COLO668 (cell line): ENCODE data around the gene ADCY3.

Experiments used
- DNase-seq: peaks from one replicate; lab custom pipeline; 2025; ENCODE audit not compliant: unreplicated experiment; lab: John Stamatoyannopoulos, UW

Gene ADCY3

DNA sequence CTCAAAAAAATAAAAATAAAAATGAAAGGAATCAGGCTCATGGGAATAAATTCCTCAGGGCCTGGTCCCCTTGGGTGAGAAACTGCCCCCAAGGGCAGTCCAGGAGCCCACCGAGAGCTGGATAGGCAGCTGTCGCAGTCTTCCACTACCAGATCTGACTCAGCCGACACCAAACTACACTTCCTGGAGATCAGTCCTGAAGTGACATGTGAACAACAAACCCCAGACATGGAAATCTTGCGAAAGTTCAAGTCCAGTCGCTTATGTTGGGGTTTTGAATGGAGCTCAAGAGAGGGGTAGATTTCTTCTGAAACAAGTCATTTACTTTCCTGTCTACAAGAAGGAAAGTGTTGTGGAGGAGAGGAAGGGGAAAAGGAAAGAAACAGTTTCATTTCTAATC is 12.9 kb downstream of the ADCY3 start:
- DNase-seq: no peak

DNA sequence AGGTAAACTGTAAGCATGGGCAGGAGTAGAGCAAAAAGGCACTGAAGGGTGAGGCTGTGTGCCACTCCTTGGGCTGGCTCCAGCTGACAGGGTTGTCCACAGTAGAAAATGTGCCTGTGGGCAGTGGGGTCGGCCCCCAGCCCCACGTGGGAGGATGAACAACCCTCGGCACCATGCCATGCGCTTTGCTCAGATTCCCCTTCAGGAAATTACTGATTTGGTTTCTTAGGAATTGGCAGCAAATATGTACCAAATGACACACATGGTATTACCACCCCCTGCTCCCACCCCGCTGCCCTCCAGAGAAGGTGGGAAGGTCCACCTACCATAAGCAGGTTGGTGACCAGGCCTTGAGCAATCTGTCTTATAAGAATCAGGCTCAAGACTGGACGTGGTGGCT is 13.6 kb downstream of the ADCY3 start:
- no peak for DNase-seq

DNA sequence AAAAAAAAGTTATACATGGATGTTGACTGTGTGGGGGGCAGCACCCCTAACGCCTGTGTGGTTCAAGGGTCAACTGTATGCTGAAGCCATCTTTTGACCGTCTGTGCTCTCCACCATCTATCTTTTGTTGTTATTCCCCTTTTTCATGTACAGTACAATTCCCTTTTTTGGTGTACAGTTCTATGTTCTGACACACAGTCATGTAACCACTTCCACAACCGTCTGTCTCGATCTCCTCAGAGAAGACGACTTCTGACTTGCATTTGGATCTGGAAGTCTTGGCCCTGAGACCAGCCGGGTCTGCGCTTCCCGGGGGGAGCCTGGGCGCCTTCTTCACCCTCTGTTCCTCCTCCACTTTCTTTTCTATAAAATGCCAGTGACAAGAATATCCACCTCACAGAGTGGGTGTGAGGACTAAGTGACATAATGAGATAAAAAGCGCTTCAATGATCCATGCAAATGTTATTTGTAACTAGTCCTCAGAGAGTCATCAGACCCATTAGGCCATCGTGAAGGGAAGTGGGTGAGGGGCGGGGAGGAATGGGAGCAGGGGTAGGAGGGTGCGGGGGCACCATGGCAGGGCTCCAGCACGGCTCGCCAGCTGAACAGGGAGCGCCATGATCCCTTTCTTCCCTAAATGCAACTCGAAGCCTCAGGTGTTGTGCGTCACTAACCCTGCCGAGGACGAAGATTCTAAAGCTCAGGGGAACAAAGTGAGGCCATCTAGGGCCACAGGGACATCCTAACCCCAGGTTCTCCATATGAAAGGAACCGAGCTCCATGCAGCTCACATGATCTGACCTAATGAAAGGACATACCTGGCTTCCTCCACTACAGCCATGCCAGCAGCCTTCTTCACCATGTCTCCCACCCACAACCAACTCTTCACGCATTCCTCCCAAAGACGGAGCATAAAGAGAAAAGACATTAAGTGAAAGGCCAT is 16.6 kb downstream of the ADCY3 start:
- DNase-seq: no peak

DNA sequence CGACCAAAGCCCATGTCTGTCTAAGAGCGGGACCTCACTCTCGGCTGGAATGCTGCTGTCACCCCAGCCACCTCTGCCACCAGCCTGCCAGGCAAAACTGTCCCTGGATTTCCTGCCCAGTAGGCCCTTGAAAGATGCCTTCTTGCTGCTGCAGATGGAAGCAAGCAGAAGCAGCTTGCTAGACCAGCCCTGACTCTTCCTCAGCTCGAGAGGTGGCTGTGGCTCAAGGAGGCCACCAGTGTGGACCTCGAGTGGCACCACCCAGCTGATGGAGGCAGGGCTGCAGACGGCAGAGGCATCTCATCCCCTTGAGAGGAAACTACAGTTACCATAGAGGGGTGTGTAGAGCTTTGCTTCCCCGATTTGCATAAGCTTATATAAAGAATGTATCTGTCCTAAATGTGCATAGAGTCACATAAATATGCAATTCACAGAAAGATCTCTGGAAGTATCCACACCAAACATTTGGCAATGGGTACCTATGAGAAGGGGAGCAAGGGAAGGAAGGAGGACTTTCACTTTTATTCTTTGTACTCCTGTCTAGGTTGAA is 20.6 kb downstream of the ADCY3 start:
- DNase-seq: no peak

DNA sequence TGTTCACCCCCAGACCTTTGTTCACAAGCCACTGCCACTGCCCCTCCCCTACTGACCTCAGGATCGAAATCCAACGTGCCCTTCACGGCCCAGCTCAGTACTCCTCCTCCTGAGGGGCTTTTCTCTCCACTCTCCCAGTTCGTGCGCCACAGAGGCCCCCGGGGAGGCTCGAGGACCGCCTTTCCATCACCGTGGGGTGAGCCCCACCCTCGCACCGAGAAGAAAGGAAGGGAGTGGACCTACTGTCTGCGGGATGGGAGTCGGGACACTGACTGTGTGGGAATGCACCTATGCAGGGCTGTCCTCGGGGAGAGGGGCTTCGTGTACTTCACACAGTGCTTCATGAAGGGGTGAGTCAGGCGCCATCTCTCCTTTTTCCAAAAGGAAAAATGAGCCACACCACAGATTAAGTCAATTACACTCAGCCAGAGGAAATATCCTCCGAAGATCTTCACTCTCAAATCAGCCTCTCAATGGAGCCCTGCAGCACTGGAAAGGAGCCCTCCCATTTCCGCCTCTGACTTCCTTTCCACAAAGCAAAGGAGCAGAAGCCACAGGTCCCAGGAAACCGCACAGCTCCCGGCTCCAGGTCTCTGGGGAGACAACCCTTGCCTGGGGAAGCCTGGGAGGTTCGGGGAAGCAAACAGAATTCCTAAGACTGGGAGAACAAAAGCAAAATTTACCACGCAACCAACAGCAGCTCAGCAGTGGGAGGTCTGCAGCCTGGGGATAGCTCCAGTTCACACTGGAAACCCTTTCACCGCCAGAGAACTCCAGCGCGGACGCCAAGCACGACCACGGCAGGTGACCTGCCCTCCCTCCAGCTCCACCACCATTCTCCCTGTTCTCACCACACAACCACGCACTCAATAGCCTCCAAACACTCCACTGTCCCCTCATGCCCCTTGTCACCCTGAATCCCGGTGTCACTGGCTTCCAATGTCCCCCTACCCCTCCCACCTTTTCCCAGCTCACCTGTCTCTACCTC is 21.6 kb downstream of the ADCY3 start:
- DNase-seq: no peak

DNA sequence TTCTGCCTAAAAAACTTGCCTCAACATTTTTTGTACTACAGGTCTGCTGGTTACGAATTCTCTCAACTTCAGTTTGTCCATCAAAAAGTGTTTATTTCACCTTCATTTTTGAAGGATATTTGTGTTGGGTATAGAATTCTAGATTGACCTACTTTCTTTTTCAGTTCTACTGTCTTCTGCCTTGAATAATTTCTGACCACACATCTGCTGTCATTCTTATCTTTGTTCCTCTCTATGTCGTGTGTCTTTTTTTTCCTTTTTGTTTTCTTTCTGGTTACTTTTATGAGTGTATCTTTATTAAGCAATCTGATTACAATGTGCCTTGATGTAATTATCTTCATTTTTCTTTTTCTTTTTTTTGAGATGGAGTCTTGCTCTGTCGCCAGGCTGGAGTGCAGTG is 25.3 kb downstream of the ADCY3 start:
- DNase-seq: no peak

DNA sequence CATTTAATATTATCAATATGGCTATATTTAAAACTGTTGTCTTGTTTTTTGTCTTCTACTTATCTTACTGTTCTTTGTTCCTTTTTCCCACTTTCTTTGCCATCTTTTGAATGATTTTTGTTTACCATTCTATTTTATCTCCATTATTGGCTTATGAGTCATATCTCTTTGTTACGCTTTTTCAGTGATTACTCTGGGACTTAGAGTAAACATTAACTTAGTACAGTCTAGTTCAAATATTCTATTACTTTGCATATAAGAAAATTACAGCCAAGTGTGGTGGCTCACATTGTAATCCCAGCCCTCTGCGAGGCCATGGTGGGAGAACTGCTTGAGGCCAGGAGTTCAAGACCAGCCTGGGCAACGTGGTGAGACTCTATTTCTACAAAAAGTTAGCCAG is 26.1 kb downstream of the ADCY3 start:
- no peak for DNase-seq

DNA sequence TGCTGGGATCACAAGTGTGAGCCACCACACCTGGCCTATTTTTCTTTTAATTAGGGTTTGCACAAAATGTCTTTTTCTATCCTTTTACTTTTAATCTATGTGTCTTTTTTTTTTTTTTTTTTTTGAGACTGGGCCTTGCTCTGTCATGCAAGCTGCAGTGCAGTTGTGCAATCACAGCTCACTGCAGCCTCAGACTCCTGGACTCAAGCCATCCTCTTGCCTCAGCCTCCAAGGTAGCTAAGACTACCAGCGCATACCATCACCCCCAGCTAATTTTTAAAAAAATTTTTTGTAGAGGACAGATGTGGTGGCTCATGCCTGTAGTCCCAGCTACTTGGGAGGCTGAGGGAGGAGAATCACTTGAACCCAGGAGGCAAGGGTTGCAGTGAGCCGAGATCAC is 27.1 kb downstream of the ADCY3 start:
- DNase-seq: no peak

DNA sequence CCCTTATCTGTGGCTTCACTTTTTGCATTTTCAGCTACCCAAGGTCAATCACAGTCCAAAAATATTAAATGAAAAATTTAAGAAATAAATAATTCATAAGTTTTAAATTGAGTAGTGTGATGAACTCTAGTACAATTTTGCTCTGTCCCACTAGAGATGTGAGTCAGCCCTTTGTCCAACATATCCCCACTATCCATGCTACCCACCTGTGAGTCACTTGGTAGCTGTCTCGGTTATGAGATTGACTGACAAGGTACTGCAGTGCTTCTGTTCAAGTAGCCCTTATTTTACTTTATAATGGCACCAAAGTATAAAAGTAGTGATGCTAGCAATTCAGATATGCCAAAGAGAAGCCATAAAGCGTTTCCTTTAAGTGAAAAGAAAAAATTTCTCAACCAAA is 28.8 kb downstream of the ADCY3 start:
- DNase-seq: no peak

DNA sequence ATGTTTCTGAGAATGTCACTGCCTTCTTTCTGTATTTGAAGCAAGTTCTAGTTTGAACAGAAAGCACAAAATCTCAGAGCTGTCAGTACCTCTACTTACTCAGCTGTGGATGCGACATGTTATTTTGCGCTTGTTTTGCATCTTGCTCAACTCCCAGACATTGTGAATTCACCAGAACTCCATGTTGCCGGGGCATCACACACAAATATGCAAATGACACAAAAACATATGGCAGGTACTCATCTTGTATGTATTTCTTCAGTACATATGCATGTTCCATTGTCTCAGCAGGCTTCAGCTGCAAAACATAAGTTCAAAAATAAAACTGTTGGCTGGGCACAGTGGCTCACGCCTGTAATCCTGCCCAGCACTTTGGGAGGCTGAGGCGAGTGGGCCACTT is 30.8 kb downstream of the ADCY3 start:
- DNase-seq: no peak

DNA sequence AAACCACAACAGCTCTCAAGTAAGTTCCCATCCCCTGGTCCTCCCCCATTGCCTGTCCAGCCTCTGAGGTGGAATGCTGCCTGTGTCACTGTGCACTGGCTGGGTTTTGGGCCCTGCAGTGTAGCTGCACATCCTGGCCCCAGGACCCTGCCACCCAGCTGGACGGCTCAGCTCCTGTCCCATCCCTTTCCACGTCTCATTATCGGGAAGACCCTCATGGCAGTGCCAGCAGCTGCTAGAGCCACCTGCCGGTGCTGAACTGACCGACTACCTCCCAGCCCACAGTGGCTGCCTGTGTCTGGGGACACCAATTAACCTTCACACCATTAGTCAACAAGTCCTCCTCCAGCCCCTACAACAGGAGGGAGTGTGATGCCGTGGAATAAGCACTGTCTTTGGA is 31.9 kb downstream of the ADCY3 start:
- DNase-seq: no peak

DNA sequence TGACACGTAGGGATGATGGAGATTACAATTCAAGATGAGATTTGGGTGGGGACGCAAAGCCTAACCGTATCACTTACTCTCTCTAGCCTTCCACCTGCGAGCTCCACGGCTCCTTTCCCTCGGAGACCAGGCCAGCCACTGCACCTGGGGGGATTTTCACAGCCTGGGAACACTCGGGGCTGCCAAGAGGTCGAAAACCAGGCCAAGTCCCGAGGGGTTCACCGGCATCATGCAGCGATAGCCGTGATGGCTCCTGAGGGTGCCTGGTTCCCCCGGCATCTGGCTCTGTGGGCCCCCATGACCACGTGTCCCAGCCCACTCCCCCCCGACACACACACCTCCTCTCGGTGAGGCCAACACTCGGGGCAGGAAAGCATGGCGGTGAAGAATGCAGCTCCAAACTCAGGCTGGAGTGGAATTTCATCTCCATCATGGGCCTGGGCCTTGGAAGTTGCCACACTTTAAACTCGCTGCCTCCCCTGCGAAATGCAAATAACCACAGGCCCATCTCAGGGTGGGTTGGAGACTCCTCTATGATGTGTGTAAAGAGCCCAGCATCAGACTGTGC is 32.6 kb downstream of the ADCY3 start:
- DNase-seq: no peak

DNA sequence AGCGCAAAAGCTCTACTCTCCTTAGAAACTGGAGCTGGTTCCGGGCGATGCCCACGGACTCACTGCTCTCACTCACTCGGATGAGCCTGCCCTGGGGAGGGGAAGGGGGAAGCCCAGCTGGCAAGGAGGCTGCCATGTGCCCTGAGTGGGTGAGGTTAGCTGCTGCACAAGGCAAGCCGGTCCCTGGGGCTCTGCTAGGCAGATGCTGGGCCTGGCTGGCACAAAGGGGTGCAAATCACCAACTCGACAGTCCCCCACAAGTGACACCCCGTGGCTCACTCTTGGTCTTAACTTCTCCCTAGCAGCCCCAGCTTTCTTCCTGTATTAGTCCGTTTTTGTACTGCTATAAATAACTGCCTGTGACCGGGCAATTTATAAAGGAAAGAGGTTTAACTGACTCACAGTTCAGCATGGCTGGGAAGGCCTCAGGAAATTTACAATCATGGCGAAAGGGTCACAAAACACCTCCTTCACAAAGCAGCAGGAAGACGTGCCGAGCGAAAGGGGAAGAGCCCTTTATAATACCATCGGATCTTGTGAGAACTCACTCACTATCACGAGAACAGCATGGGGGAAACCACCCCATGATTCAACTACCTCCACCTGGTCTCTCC is 33.2 kb downstream of the ADCY3 start:
- DNase-seq: no peak

DNA sequence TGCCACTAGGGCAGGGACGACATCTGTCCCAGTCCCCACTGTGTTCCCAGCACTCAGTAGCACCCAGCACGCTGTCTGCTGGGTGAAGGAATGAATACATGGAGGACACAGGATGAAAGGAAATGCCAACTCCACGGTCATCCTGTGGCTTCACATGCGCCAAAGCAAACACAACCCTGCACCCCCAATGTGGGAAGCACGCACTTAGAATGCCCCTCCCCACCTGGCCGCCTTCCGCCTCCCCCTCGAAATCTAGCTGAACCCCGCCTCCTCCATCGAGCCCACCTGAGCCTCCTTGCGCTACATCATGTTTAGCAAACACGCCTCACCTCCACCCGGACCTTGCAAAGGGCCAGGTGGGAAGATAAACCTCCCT is 33.9 kb downstream of the ADCY3 start:
- DNase-seq: peak; percentile 69

DNA sequence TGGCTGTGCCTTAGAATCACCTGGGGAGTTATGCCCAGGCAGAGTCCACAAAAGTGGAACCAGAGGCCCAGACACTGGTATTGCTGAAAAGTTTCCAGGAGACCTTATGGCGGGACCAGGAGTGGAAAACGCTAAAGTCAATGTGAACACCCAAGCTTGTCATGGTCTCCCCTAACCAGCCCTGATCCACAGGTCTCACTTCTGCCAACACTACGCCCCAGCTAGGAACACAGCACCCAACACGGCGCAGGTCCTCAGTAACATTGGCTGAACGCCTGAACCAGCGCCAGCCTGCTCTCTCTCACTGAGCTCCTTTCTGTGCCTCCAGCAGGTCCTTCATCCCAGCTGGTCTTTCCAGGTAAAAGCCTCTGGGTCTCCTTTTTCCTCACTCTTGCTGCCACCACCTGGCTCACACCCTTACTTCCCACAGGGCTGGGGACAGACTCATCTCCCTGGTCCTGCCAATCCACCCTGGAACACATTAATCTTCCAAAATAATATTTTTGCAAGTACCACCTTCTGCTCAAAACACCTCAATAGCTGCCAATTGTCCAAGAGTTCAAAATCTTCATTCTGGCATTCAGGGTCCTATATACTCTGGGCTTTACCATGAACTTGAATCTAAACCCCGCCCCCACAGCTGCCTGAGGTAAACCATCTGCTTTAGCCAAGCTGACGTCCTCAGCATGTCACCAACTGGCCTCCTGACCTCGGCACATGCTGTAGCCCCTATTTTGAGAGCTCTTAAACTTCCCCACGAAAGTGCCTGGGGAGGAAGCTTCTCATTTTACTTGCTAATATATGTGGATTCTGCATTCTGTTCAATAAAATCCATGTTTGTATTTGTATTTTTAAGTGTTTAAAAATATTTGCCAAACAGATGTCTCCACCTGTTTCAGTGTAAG is 34.6 kb downstream of the ADCY3 start:
- DNase-seq: peak; percentile 75

DNA sequence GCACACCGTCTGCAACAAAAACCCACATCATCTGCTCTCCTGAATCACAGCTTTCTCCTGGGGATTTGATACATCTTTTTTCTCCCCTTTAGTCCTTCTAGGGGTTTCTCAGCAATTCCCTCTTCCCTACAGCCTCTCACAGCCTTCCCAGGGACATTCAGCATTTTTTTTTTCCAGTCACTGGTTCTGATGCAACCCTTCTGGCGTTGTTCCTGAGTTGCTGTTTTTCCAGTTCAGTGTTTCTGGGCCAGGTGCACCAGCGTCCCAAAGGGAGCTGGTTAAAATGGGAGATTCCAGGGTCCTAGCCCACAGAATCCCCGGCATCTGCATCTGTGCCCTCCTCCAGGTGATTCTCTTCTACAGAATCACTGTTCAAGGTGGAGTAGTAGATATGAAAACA is 36.1 kb downstream of the ADCY3 start:
- no peak for DNase-seq

DNA sequence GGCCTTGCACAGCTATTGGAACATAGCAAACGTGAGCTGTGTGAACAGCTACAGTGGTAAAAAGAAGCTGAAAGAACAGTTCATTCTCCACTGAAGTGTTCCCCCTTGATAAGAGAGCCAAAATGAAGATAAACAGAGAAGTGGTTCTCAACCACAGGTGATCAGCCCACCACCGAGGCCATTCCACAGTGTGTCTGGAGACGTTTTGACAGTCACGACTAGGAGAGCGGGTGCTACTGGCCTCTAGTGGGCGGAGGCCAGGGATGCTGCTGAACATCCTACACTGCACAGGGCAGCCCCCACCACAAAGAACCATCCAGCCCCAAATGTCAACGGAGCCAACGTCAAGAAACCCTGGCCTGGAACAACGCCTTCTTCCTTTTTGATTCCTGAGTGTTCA is 38.4 kb downstream of the ADCY3 start:
- no peak for DNase-seq

DNA sequence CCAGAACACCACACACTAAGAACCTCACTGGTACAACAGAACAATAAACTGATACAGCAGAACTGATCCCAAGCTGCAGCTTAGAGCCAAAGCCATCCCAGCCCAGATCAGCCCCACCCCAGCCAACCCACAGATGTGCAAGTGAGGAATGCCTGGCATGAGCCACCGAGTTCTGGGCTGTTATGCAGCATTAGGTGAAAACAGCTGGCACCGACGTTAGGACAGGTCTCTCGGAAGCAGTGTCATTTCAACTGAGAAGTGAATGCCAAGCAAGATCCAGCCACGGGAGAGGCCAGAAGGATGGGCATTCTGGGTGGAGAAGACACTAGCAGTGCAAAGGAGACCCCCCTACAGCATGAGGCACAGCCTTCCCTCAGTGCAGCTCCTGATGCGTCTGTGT is 38.9 kb downstream of the ADCY3 start:
- no peak for DNase-seq

DNA sequence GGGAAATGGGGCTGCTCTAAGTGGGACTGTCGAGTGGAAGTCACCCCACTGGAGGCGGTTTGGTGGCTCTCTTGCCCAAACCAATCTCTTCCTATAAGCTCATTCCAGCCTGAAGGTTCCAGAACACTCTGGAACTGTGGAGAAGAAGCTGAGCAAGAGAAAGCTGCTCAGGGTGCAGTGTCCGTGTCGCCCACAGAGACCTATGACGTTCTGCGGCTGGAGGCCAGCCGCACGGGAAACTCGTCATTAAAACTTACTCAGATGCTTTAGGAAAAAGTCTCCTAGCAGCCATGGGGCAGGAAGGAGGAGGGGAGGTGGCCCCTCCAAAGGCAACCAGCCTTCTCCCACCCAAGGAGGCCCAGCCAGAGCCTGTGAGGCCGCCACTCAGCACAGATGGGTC is 41.7 kb downstream of the ADCY3 start:
- DNase-seq: no peak

DNA sequence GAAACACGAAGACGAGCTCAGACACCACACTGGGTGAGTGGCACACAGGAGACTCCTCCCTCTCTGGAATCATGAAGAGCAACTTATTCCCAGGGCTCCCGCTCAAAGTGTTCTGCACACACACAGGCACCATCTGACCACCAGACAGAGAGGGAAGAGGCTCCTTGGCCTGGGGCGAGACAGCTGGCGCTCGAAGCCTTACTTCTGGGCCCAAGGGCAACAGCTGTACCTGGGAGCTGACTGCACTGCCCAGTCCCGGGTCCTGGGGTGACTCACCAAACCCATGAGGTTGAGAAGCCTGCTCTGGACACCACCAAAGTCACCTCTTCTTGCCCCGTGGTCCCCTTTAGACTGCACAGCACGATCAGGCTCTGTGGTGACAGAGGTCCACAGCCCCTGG is 42.4 kb downstream of the ADCY3 start:
- DNase-seq: no peak
